Caco-2 (cell line): Measurements from ENCODE around the gene EEIG2. TPM values are rescaled to one million over a fixed set of nuclear protein-coding genes. Genes with fewer than 3 reads are reported as not detected.

Experiments used
- BruUV-seq: library from RNA; stranded (reverse); fragments of 400-500 nt; replicated peaks from 2 replicates; lab custom pipeline; 2021; lab: Mats Ljungman, UMichigan
- CTCF ChIA-PET: fragments of 300-600 bp; sonication (Branson Sonifier 250); formaldehyde crosslinking; loops from one replicate; lab custom pipeline; 2022; ENCODE audit warnings: antibody characterized with exemption; lab: Charles Lee
- POLR2A ChIA-PET: fragments of 300-600 bp; sonication (Branson Sonifier 250); formaldehyde crosslinking; loops from one replicate; lab custom pipeline; 2022; ENCODE audit warnings: antibody characterized with exemption; lab: Charles Lee
- DNase-seq, 2 experiments: peaks; one replicate each; pipeline versions ENCODE4 v3.0.0 to v3.0.0-alpha.2; 2020 to 2022
- H3K27me3 ChIP-seq: replicated peaks from 2 replicates; pipeline ENCODE4 v1.6.0; 2011; ENCODE audit warnings: low read length; ENCODE audit not compliant: control insufficient read depth, insufficient read depth
- H3K36me3 ChIP-seq: 2 replicates; pipeline ENCODE4 v1.5.1; 2011; ENCODE audit warnings: low read length; ENCODE audit not compliant: control insufficient read depth, insufficient read depth
- H3K4me1 ChIP-seq: fragments of 250-450 bp; sonication (Bioruptor Pico); 2 replicates; pipeline ENCODE4 v1.5.1; 2020; ENCODE audit warnings: mild to moderate bottlenecking
- H3K4me3 ChIP-seq: 2 replicates; pipeline ENCODE4 v1.5.1; 2011; ENCODE audit warnings: low read depth, mild to moderate bottlenecking, control low read depth, low read length
- H3K9me3 ChIP-seq: fragments of 250-450 bp; sonication (Bioruptor Pico); 2 replicates; pipeline ENCODE4 v1.5.1; 2020; ENCODE audit warnings: mild to moderate bottlenecking, moderate library complexity
- H3K27ac Mint-ChIP-seq: one replicate; pipeline ENCODE4 v1.8.0; 2022; ENCODE audit warnings: mixed read lengths; ENCODE audit not compliant: unreplicated experiment
- H3K27me3 Mint-ChIP-seq: one replicate; pipeline ENCODE4 v1.8.0; 2022; ENCODE audit warnings: mixed read lengths; ENCODE audit not compliant: insufficient read depth, unreplicated experiment
- H3K36me3 Mint-ChIP-seq: one replicate; pipeline ENCODE4 v1.8.0; 2022; ENCODE audit warnings: mild to moderate bottlenecking, mixed read lengths; ENCODE audit not compliant: insufficient read depth, unreplicated experiment
- H3K4me1 Mint-ChIP-seq: one replicate; pipeline ENCODE4 v1.8.0; 2022; ENCODE audit warnings: low read depth, mixed read lengths; ENCODE audit not compliant: unreplicated experiment
- H3K4me3 Mint-ChIP-seq: one replicate; pipeline ENCODE4 v1.8.0; 2022; ENCODE audit warnings: mild to moderate bottlenecking, moderate library complexity, mixed read lengths; ENCODE audit not compliant: unreplicated experiment
- H3K9me3 Mint-ChIP-seq: one replicate; pipeline ENCODE4 v1.8.0; 2022; ENCODE audit warnings: mixed read lengths; ENCODE audit not compliant: unreplicated experiment
- intact Hi-C: fragments of 100-400 bp; cut with micrococcal nuclease; formaldehyde crosslinking; loops from one replicate; pipeline ENCODE4 v1.10.0; 2022; ENCODE audit not compliant: unreplicated experiment
- total RNA-seq: library from RNA; stranded (reverse); gene quantifications from 2 replicates; pipeline ENCODE4 v1.2.3, GENCODE V29; 2022
- TF ChIP-seq, protein P1 (sequence below), 2 experiments: fragments of 200-600 bp in 1 of 2; IDR thresholded peaks; 1 replicate in 1 of 2; 2 replicates in 1 of 2; pipeline versions ENCODE4 v1.5.1 to v1.8.0; 2011 to 2022; ENCODE audit warnings: antibody characterized with exemption in 1 of 2, control low read depth in 1 of 2, inconsistent platforms in 1 of 2, low read depth in 1 of 2, low read length in 1 of 2, mild to moderate bottlenecking in 1 of 2, moderate library complexity in 1 of 2; ENCODE audit not compliant: insufficient read depth in 1 of 2, severe bottlenecking in 1 of 2, unreplicated experiment in 1 of 2

Gene EEIG2
- total RNA-seq, 1 experiment from 2014 or later, result 3.1 TPM

DNA sequence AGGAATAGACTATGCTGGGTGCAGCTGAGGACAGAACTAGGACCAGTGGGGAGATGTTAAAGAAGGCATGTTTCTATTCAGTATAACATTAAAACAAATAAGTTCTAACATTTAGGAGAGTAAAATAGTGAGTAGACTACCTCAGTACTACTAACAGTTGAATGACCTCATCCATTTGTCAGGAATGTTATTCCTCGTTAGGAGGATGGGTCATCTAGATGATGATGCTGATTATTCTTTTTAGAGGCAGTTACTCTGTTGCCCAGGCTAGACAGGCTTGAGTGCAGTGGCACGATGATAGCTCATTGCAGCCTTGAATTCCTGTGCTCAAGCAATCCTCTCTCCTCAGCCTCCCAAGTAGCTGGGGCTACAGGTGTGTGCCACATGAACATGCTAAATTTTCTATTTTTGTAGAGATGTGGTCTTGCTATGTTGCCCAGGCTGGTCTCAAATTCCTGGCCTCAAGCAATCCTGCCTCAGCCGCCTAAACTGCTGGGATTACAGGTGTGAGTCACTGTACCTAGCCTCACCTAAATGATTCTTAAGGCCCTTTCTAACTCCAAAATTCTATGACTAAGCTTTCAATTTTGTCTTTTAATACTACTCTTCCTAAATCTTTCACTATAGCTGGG lies 9.3 kb downstream of the EEIG2 start:
- intact Hi-C loops, result no loop called here
- ChIA-PET CTCF (interaction anchor here (0.6 to 1.1 kb wide), 2 partner anchors 10 to 135 kb away, joined by 3 read pairs; no protein-coding TSS in a partner anchor), POLR2A (no interaction called here)
- Mint-ChIP-seq H3K4me1 (no peaks in the 10 kb centered on the region), H3K4me3 (no peak overlapping the region), H3K27me3 (no peaks in the 10 kb centered on the region), H3K36me3 (no peaks in the 10 kb centered on the region), H3K27ac (no peak overlapping the region), H3K9me3 (no peaks in the 10 kb centered on the region)
- BruUV-seq, result no TSS peak
- TF ChIP-seq, protein P1, sequence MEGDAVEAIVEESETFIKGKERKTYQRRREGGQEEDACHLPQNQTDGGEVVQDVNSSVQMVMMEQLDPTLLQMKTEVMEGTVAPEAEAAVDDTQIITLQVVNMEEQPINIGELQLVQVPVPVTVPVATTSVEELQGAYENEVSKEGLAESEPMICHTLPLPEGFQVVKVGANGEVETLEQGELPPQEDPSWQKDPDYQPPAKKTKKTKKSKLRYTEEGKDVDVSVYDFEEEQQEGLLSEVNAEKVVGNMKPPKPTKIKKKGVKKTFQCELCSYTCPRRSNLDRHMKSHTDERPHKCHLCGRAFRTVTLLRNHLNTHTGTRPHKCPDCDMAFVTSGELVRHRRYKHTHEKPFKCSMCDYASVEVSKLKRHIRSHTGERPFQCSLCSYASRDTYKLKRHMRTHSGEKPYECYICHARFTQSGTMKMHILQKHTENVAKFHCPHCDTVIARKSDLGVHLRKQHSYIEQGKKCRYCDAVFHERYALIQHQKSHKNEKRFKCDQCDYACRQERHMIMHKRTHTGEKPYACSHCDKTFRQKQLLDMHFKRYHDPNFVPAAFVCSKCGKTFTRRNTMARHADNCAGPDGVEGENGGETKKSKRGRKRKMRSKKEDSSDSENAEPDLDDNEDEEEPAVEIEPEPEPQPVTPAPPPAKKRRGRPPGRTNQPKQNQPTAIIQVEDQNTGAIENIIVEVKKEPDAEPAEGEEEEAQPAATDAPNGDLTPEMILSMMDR (IDR thresholded peaks at IDR 0.05; ENCODE audit: insufficient read depth in 1 of 2, low read depth in 1 of 2, low read length in 1 of 2, severe bottlenecking in 1 of 2, unreplicated experiment in 1 of 2), result no peak
- H3K4me1 ChIP-seq, result no peaks in the 10 kb centered on the region
- no peak for DNase-seq
- H3K4me3 ChIP-seq, result no peak overlapping the region
- H3K9me3 ChIP-seq, result no peaks in the 10 kb centered on the region
- H3K27me3 ChIP-seq, result no peaks in the 10 kb centered on the region
- no peaks in the 10 kb centered on the region for H3K36me3 ChIP-seq

DNA sequence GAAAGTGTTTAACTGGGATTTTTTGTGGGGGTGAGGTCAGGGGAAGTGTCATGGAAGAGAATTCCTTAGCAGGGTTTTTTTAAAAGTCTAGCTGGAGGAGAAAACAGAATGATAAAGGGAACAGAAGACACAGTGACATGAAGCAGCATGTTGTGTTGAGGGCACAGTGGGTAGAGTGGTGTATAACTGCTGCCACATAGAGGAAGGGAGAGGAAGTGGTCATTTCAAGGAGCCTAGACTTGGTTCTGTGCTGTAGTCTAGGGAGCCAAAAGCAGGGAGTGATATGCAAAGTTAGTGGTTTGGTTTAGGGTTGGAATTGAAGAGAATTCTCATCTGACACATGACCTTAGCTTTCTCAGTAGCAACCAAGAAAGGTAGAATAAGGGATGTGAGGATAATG lies 10.2 kb downstream of the EEIG2 start:
- H3K4me3 ChIP-seq, result no peak overlapping the region
- intact Hi-C loops, result no loop called here
- no peaks in the 10 kb centered on the region for H3K27me3 ChIP-seq
- H3K4me1 Mint-ChIP-seq, result no peaks in the 10 kb centered on the region
- POLR2A ChIA-PET, result no interaction called here
- H3K4me1 ChIP-seq, result no peaks in the 10 kb centered on the region
- CTCF ChIA-PET, result interaction anchor here (0.6 to 1.1 kb wide), 2 partner anchors 11 to 134 kb away, joined by 3 read pairs; no protein-coding TSS in a partner anchor
- no peaks in the 10 kb centered on the region for H3K36me3 Mint-ChIP-seq
- H3K9me3 Mint-ChIP-seq, result no peaks in the 10 kb centered on the region
- no TSS peak for BruUV-seq
- H3K9me3 ChIP-seq, result no peaks in the 10 kb centered on the region
- H3K36me3 ChIP-seq, result no peaks in the 10 kb centered on the region
- no peak for DNase-seq
- TF ChIP-seq, protein P1 (IDR thresholded peaks at IDR 0.05; ENCODE audit: insufficient read depth in 1 of 2, low read depth in 1 of 2, low read length in 1 of 2, severe bottlenecking in 1 of 2, unreplicated experiment in 1 of 2), result peak in 1 of 2 experiments; percentile 25
- H3K4me3 Mint-ChIP-seq, result no peak overlapping the region
- no peak overlapping the region for H3K27ac Mint-ChIP-seq
- H3K27me3 Mint-ChIP-seq, result no peaks in the 10 kb centered on the region

DNA sequence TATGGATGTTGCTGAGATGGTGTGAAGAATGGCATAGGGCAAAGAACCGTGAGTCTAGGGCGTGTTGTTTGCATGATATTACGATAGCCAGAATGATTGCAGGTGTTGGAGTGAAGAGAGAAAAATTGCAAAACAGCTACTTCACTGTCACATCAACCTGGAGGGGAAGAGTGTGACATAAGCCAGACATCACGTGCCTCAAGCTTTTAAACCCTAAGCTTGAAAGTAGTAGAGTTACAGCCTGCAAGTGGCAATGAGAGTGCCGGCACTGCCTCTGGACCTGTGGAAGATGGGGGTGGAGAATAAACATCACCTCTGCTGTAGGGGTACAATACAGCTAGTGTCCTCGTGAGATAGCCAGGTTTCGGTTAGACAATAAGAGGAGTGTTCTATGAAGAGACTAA lies 11.1 kb downstream of the EEIG2 start:
- H3K36me3 ChIP-seq, result no peaks in the 10 kb centered on the region
- no peak overlapping the region for H3K27ac Mint-ChIP-seq
- H3K4me1 ChIP-seq, result no peaks in the 10 kb centered on the region
- H3K9me3 Mint-ChIP-seq, result no peaks in the 10 kb centered on the region
- H3K4me1 Mint-ChIP-seq, result no peaks in the 10 kb centered on the region
- intact Hi-C loops, result no loop called here
- no peak overlapping the region for H3K4me3 ChIP-seq
- ChIA-PET CTCF (no interaction called here), POLR2A (no interaction called here)
- no peaks in the 10 kb centered on the region for H3K9me3 ChIP-seq
- H3K36me3 Mint-ChIP-seq, result no peaks in the 10 kb centered on the region
- BruUV-seq, result no TSS peak
- TF ChIP-seq, protein P1 (IDR thresholded peaks at IDR 0.05; ENCODE audit: insufficient read depth in 1 of 2, low read depth in 1 of 2, low read length in 1 of 2, severe bottlenecking in 1 of 2, unreplicated experiment in 1 of 2), result no peak
- H3K4me3 Mint-ChIP-seq, result no peak overlapping the region
- no peaks in the 10 kb centered on the region for H3K27me3 ChIP-seq
- H3K27me3 Mint-ChIP-seq, result no peaks in the 10 kb centered on the region
- DNase-seq, result no peak
